CD4-positive, alpha-beta T cell treated with Interleukin-6 at 100 ng/mL for 8 hours (primary cell): ENCODE measurements around the gene MYO19.
"Not testable (repeated sequence)": the region's sequence is repeated elsewhere in the genome, so short reads cannot be mapped to it uniquely, and the experiment has no call there.

ENCODE experiments used
- DNase-seq: peaks from one replicate; pipeline ENCODE4 v3.0.0-alpha.2; 2020; ENCODE audit warnings: mixed read lengths, low spot score

MYO19 gene

DNA sequence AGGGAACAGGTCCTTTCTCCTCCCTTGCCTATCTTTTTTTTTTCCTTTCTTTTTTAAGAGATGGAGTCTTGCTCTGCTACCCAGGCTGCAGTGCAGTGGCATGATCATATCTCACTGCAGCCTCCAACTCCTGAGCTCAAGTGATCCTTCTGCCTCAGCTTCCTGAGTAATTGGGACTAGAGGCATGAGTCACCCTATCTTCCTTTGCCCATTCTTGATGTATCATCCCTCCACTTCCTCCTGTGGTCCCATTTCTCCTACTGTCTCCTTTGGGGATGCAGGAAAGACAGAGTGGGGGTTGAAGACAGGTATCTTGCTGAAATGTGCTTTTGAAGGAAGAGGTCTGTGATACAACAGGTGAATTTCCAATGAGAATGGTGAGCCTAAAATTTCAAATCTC, 5.5 kb downstream of the MYO19 start:
- DNase-seq, result no peak

GRCh38 chr17:36527621-36528250, 6.9 kb downstream of the MYO19 start:
- DNase-seq, result no peak

DNA sequence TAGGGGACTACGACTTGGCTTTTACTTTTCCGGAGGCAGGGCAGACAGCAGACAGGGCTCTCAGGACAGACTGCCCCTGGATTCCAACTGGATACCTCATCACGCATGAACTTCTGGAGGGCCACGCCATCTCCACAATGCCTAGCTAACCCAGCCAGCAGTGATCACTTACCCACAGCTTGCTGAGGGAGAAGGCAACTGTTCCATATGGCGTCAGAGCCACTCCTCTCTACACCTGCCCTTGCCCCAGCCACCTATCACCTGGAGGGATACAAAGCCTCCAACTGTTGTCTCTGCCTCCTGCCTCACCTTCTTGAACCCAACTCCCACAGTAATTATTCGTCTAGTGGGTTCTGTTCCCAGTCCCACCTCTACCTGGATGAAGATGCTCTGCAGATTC, 8.8 kb downstream of the MYO19 start:
- DNase-seq, result no peak

- DNase-seq, result no peak
These were observed 9.6 kb downstream of the MYO19 start for GRCh38 chr17:36525113-36525512.

DNA sequence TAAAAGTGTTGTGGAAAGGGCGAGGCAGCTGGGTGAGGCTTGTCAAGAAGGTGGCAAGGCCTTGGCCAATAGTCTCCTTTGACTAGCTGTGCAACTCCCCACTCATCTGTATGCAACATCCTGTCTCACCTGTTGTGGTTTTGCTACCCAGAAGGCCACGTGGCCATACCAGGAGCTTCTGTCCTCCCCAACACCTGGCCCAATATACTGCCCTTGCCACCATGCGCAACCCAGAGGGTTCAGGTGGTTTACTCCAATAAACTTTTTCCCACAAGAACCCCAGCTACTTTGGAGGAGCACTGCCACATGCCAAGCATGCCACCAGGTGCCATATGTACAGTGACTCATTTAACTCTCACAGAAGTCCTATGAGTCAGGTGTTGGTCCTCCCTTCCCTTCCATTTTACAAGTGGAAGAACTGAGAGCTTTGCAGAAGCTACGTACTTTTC, 10.2 kb downstream of the MYO19 start:
- DNase-seq, result no peak

DNA sequence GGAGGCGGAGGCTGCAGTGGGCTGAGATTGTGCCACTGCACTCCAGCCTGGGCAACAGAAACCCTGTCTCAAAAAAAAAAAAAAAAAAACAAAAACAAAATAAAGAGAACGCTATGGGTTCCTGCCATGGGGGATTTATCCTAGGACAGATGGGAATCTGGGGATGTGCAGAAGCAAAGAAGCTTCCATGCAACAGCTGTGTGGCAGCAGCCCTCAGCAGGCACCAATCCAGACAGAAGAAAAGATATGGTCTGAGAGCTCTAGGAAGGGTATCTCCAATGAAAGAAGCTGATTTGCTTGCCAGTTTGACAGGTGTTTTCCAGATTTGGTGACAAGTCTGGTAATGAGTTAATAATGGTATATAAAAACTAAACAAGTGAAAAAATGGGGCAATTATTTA, 11.6 kb downstream of the MYO19 start:
- no peak for DNase-seq

- DNase-seq, result no peak
These were observed 18.8 kb downstream of the MYO19 start for GRCh38 chr17:36515837-36516236.

GRCh38 chr17:36514856-36515255, 19.8 kb downstream of the MYO19 start:
- DNase-seq, result no peak

DNA sequence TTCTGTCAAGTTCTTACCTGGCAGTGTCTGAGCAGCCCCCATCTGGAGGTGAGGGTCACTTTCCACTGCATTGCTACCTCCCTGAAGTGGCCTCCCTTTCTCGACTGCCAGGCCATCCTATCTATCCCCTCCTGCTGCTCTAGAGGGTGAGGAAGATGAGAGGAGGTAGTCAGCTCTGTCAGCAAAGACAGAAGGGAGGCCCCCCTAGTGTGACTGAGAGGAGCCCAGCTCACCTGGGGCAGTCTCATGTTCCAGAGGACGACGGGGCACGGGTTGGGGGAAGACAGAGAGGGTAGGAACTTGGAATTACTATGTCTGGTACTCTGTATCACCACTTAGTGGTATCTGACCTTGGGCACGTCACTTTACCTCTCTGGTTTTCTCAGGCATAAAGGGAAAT, 22.0 kb downstream of the MYO19 start:
- DNase-seq, result no peak

DNA sequence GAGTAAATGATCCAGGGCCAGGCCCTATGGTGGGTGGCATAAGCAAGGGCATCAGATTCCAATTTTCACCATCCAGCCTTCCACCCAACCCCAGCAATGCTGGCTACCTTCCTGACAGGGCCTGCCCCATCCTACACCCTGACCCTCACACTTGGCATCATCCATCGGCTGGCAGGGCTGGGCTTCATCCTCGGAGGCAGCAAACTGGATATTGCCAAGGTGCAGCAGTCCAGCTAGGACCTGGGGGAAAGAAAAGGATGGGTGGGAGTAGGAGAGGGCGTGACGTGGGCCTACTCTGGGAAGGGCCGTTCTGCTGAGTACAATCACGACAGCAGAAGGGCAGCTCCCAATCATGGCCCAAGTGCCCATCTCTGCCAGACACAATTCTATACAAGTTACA, 23.5 kb downstream of the MYO19 start:
- DNase-seq, result no peak

DNA sequence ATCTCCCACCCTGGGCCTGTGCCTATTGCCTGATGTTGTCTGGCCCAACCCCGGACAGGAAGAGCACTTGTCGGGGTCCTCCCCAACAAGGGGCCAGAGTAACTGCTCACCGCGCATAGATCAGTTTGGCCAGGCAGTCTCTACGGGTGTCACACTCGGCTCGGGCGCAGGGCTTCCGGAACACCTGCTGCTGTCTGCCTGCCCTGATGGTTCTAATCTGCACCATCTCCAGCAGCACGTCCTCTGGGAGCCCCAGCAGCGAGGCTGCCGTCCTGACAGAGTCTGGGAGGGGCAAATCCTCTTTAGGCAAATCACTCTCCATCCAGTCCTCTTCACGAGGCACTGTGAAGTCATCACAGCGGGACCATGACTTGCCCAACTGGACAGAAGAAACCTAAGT, 24.0 kb downstream of the MYO19 start:
- DNase-seq, result no peak

DNA sequence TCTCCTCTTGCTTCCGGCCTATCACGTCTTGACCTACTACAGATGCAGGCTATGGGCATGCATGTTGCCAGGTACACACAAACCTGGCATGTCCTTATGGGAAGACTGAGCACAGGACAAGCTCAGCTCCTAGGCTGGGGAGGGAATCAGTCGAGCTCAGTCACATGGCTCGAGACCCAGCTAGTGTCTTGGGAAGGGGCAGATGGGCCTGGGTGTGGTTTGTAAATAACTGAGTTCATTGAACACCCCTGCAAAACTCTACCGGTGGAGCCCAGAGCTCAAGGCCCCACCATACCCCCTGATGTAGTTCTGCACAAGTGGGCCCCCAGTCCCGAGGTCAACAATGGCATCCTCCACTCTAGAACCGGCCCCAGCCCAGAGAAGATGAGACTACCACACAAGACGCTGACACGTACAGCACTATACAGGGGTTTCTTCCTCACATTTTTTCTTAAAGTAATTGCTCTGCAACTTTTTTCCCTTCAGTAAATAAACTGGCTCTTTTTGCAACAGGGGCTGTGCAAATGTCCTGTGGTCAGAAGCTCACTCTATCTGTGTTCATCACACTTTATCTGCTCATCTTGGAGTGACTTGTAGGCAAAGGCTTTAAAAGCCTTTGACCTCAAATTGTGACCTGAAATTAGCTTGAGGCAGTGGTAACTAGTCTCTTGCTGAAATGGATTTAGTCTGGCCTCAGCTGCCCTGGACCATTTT, 25.2 kb downstream of the MYO19 start:
- DNase-seq, result no peak

DNA sequence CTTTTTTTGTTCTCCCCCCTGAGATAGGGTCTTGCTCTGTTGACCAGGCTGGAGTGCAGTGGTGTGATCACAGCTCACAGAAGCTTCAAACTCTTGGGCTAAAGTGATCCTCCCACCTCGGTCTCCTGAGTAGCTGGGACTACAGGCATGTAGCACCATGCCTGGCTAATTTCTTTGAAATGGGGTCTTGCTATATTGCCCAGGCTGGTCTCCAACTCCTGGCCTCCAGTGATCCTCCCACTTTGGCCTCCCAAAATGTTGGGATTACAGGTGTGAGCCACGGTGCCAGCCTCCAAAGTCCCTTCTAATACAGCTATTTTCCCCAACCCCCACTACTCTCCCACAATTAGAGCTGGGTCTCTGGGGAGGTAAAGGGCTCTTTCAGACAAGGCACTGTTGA, 26.2 kb downstream of the MYO19 start:
- not testable (repeated sequence) for DNase-seq

DNA sequence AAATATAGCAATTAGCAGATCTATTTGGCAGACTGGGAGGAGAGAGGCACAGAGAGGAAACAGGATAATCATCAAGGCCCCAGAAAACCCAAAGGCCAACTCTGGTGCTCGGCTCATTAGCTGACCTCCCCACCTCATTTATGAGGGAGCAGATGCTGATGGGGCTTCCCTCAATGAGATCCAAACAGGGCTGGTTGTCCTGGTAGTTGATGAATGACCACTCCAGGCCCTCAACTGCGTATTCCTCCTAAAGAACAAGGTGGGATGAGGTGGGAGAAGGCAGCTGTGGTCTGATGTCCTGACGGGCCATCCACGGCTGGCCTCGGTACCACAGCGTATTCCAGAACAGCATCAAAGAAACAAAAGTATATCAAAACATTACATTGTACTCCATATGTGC, 27.4 kb downstream of the MYO19 start:
- no peak for DNase-seq

GRCh38 chr17:36506831-36507230, 27.8 kb downstream of the MYO19 start:
- no peak for DNase-seq

DNA sequence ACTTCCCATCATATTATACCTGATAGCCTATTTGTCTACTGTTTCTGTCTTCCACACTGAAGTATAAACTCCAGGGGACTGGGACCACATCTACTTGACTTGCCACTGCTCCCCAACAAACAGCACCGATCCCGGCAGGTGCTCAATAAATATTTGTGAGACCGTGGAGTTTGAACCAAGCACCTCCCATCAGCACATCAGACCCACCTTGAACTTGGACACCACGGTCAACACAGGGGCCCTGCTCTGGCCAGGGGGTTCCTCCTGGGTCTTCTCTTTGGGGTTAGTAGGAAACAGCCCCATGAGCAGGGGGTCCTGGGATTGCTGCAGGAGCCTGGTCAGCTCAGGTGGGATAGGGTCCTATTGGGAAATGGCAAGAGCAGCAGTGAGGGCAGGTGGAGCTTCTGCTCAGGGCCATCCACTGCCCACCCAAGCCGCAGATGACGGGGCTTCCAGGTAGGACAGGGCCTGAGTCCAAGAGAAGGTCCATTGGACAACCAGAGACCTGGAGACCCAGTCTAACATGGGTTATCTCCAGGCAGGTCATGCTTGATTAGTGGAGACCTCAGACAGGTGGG, 28.3 kb downstream of the MYO19 start:
- DNase-seq, result no peak

- no peak for DNase-seq
These were observed 29.5 kb downstream of the MYO19 start for GRCh38 chr17:36505171-36505570.

GRCh38 chr17:36504156-36504545, 30.5 kb downstream of the MYO19 start:
- DNase-seq, result no peak

GRCh38 chr17:36503456-36504155, 31.1 kb downstream of the MYO19 start:
- DNase-seq, result no peak

DNA sequence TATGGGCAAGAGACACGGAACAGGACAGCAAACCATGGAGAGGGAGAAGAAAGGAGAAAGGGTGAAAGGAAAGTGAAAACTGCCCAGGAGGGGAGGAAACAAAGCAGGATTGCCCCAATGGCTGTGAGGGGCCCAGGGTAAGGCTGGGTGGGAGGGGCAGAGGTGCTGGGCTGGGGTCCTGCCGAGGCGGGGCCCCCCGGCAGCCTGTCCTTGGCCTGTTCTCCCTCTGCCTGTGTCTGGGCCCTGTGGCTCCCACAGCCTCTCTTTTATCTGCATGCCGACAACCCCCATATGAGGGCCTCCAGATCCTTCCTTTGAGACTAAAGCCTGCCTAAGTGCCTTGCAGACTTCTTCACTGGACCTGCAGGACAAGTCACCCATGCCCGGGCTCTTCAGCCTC, 32.7 kb downstream of the MYO19 start:
- DNase-seq, result no peak

- DNase-seq, result no peak
These were observed 33.3 kb downstream of the MYO19 start for GRCh38 chr17:36501351-36501750.

DNA sequence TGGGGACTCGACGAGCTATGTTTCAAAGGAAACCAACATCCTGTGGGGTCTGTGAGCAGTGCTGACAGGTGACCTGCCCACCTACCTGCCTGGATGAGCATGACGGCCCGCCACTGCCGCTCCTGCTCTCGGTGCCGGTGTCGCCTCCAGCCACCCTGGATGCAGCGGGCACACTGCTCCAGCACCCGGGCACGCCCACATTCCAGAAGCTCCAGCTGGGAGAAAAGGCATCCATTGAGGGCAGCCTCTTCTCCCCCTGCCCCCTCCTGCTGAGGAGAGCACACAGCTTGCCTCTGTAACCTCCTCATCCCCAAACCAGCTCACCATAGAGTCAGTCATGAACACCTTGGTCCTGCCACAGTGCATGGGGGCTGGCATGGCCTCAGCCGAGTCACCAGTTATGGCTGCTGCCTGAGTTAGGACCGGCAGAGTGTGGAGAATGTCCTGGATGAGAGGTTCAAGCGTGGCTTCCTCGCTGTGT, 33.9 kb downstream of the MYO19 start:
- no peak for DNase-seq
